GM23338 (cell line): ENCODE measurements around the gene ZBTB34. TPM values are rescaled to one million over a fixed set of nuclear protein-coding genes. Genes with fewer than 3 reads are reported as not detected.

Experiments used
- ATAC-seq: fragments of 200-7000 bp; cut with Tn5 transposase; 3 replicates; pipeline ENCODE4 v1.9.1; 2020
- DNase-seq: peaks from one replicate; pipeline ENCODE4 v3.0.0-alpha.2; 2015; ENCODE audit warnings: low spot score
- H2AFZ ChIP-seq: fragments of 200-600 bp; sonication (generic); 2 replicates; pipeline ENCODE4 v1.8.0; 2016; ENCODE audit warnings: antibody characterized with exemption, mild to moderate bottlenecking, moderate library complexity
- H3F3A ChIP-seq: fragments of 200-600 bp; sonication (generic); replicated peaks from 2 replicates; pipeline ENCODE4 v1.8.0; 2017; ENCODE audit warnings: antibody characterized with exemption, mixed run types, low read depth
- H3K27ac ChIP-seq: fragments of 200-600 bp; sonication (generic); 2 replicates; pipeline ENCODE4 v1.6.1; 2016; ENCODE audit warnings: low read depth
- H3K27me3 ChIP-seq: fragments of 200-600 bp; sonication (generic); 2 replicates; pipeline ENCODE4 v1.8.0; 2016; ENCODE audit warnings: mild to moderate bottlenecking, mixed run types, moderate library complexity; ENCODE audit not compliant: insufficient read depth
- H3K36me3 ChIP-seq: fragments of 200-600 bp; sonication (generic); 2 replicates; pipeline ENCODE4 v1.8.0; 2016; ENCODE audit warnings: mild to moderate bottlenecking; ENCODE audit not compliant: insufficient read depth
- H3K4me1 ChIP-seq: fragments of 200-600 bp; sonication (generic); 2 replicates; pipeline ENCODE4 v1.8.0; 2016; ENCODE audit warnings: mild to moderate bottlenecking, moderate library complexity; ENCODE audit not compliant: insufficient read depth
- H3K4me2 ChIP-seq: fragments of 200-600 bp; sonication (generic); 2 replicates; pipeline ENCODE4 v1.7.1; 2017; ENCODE audit warnings: mixed run types
- H3K4me3 ChIP-seq: fragments of 200-600 bp; sonication (generic); 2 replicates; pipeline ENCODE4 v1.6.1; 2016; ENCODE audit warnings: mixed run types
- H3K79me2 ChIP-seq: fragments of 200-600 bp; sonication (generic); replicated peaks from 2 replicates; pipeline ENCODE4 v1.8.0; 2017; ENCODE audit warnings: mild to moderate bottlenecking; ENCODE audit not compliant: insufficient read depth
- H3K9me2 ChIP-seq: fragments of 200-600 bp; sonication (generic); 2 replicates; pipeline ENCODE4 v1.8.0; 2017; ENCODE audit not compliant: insufficient read depth
- H4K20me1 ChIP-seq: fragments of 200-600 bp; sonication (generic); replicated peaks from 2 replicates; pipeline ENCODE4 v1.8.0; 2017; ENCODE audit warnings: mild to moderate bottlenecking; ENCODE audit not compliant: insufficient read depth
- H3K27ac Mint-ChIP-seq: 2 replicates; pipeline ENCODE4 v1.8.0; 2020; ENCODE audit warnings: inconsistent platforms, mild to moderate bottlenecking, moderate library complexity, mixed read lengths
- H3K27me3 Mint-ChIP-seq: 3 replicates; pipeline ENCODE4 v1.8.0; 2022; ENCODE audit warnings: low read depth, mild to moderate bottlenecking, moderate library complexity, mixed read lengths, inconsistent platforms; ENCODE audit not compliant: insufficient read depth, poor library complexity
- H3K36me3 Mint-ChIP-seq: 3 replicates; pipeline ENCODE4 v1.8.0; 2021; ENCODE audit warnings: low read depth, mild to moderate bottlenecking, inconsistent platforms, moderate library complexity, mixed read lengths
- H3K4me1 Mint-ChIP-seq: 3 replicates; pipeline ENCODE4 v1.8.0; 2020; ENCODE audit warnings: mild to moderate bottlenecking, inconsistent platforms, mixed read lengths
- H3K4me3 Mint-ChIP-seq: 3 replicates; pipeline ENCODE4 v1.8.0; 2021; ENCODE audit warnings: moderate library complexity, mild to moderate bottlenecking, inconsistent platforms, mixed read lengths
- H3K9me3 Mint-ChIP-seq: 3 replicates; pipeline ENCODE4 v1.8.0; 2020; ENCODE audit warnings: moderate library complexity, mild to moderate bottlenecking, inconsistent platforms, mixed read lengths
- CREB1 ChIP-seq: fragments of 250-450 bp; sonication (Bioruptor Pico); IDR thresholded peaks from 2 replicates; pipeline ENCODE4 v1.5.0; 2020; ENCODE audit warnings: low read depth, mild to moderate bottlenecking, moderate library complexity
- EZH2phosphoT487 ChIP-seq: fragments of 200-600 bp; sonication (generic); IDR thresholded peaks from one replicate; pipeline ENCODE4 v1.8.1; 2018; ENCODE audit warnings: antibody characterized with exemption; ENCODE audit not compliant: unreplicated experiment
- JUNB ChIP-seq: IDR thresholded peaks from one replicate; pipeline ENCODE4 v1.6.1; 2016; ENCODE audit warnings: antibody characterized with exemption; ENCODE audit not compliant: unreplicated experiment
- NANOG ChIP-seq: IDR thresholded peaks from 2 replicates; pipeline ENCODE4 v1.6.1; 2016; ENCODE audit warnings: antibody characterized with exemption, borderline replicate concordance
- POLR2AphosphoS5 ChIP-seq: IDR thresholded peaks from 2 replicates; pipeline ENCODE4 v1.6.1; 2016; ENCODE audit warnings: antibody characterized with exemption, low read depth
- STAT1 ChIP-seq: IDR thresholded peaks from one replicate; pipeline ENCODE4 v1.6.1; 2016; ENCODE audit warnings: antibody characterized with exemption; ENCODE audit not compliant: unreplicated experiment
- ZNF114 ChIP-seq: fragments of 250-450 bp; sonication (Bioruptor Pico); IDR thresholded peaks from 2 replicates; pipeline ENCODE4 v1.5.0; 2020; ENCODE audit warnings: mild to moderate bottlenecking, moderate library complexity
- ZNF331 ChIP-seq: fragments of 250-450 bp; sonication (Bioruptor Pico); IDR thresholded peaks from 2 replicates; pipeline ENCODE4 v1.5.0; 2020; ENCODE audit warnings: low read depth, mild to moderate bottlenecking, moderate library complexity
- ZNF462 ChIP-seq: fragments of 250-450 bp; sonication (Bioruptor Pico); IDR thresholded peaks from 2 replicates; pipeline ENCODE4 v1.5.0; 2020; ENCODE audit warnings: mild to moderate bottlenecking, moderate library complexity
- polyA plus RNA-seq: library from polyadenylated mRNA; unstranded; fragments of >200 nt; fragmentation: Nextera tagmentation; extraction: Ambion mirVana; gene quantifications from 2 replicates; pipeline ENCODE4 v1.2.1, GENCODE V29; 2016
- total RNA-seq: library from RNA; depleted of rRNA; stranded (reverse); fragments of >200 nt; shearing (Covaris generic); gene quantifications from 2 replicates; pipeline ENCODE4 v1.2.3, GENCODE V29; 2014
- TF ChIP-seq, protein P1 (sequence below): IDR thresholded peaks from 2 replicates; pipeline ENCODE4 v1.6.1; 2016; ENCODE audit warnings: antibody characterized with exemption

The ZBTB34 gene
- total and polyA plus RNA-seq, 2 experiments from 2014 or later: 6.4 to 21.9 TPM

DNA sequence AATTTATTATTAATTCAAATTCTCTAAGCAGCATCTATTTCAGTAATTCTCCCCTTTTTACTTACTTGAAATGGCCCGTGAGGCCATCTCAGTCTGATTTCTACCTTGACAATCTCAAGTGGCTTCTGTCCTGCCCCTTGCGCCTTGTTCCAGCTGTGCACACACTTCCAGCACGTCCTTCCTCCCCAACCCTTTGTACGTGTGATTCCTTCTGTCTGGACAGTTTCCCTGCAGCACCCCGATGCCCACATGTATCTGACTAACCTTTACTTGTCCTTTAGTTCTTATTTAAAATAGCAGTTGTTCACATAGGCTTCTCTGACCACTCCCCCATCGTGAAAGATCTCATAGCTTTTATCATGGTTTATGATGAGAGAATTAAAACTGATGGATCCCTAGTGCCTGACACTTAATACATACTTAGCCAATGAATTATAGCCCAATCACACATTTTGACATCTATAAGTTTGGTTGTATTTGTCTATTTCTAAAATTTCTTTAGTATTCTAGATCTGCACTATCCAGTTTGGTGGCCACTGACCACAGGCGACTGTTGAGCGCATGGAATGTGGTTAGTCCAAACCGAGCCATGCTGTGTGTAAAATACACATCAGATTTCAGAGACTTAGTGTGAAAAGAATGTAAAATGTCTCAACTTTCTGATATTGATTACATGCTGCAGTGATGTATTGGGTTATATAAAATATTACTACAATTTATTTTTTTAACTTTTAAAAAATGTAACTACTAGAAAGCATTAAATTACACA, 14.3 kb downstream of the ZBTB34 start (continued):
- TF ChIP-seq, protein P1, sequence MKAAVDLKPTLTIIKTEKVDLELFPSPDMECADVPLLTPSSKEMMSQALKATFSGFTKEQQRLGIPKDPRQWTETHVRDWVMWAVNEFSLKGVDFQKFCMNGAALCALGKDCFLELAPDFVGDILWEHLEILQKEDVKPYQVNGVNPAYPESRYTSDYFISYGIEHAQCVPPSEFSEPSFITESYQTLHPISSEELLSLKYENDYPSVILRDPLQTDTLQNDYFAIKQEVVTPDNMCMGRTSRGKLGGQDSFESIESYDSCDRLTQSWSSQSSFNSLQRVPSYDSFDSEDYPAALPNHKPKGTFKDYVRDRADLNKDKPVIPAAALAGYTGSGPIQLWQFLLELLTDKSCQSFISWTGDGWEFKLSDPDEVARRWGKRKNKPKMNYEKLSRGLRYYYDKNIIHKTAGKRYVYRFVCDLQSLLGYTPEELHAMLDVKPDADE: no peak
- TF ChIP-seq JUNB: no peak
- no peak for TF ChIP-seq POLR2AphosphoS5
- no peak for TF ChIP-seq CREB1
- TF ChIP-seq EZH2phosphoT487: no peak

- Histone ChIP-seq H3K27me3 (no peaks in the 10 kb centered on the region), H3K79me2 (peaks cover 75% of the 10 kb centered on the region), H3K9me2 (no peaks in the 10 kb centered on the region), H3K27ac (no peak overlapping the region), H3K4me1 (0 out of 2 replicates have a peak, but pooled peaks cover 8% of the 10 kb centered on the region), H2AFZ (no peak overlapping the region), H4K20me1 (peaks cover 7% of the 10 kb centered on the region), H3K4me3 (no peak overlapping the region), H3K4me2 (no peak overlapping the region), H3F3A (no peaks in the 10 kb centered on the region), H3K36me3 (no peaks in the 10 kb centered on the region)
- H3K4me1 Mint-ChIP-seq: peaks cover 15% of the 10 kb centered on the region
- H3K36me3 Mint-ChIP-seq: peaks cover 25% of the 10 kb centered on the region
- H3K27ac Mint-ChIP-seq: no peak overlapping the region
- H3K4me3 Mint-ChIP-seq: no peak overlapping the region
- H3K9me3 Mint-ChIP-seq: peaks cover 2% of the 10 kb centered on the region; the same call in 2 of the 3 replicates
- no peak for TF ChIP-seq STAT1
- TF ChIP-seq ZNF331 (CRISPR knock-in tag): no peak
- H3K27me3 Mint-ChIP-seq: peaks cover 3% of the 10 kb centered on the region
- DNase-seq: no peak
- ATAC-seq: no peak
Measured at GRCh38 chr9:126875756-126876510, 15.5 kb downstream of the ZBTB34 start.

- peaks cover 71% of the 10 kb centered on the region for H3K79me2 ChIP-seq
- Mint-ChIP-seq H3K4me1 (peaks cover 15% of the 10 kb centered on the region), H3K27ac (no peak overlapping the region), H3K36me3 (peaks cover 26% of the 10 kb centered on the region), H3K9me3 (peaks cover 2% of the 10 kb centered on the region; the same call in 2 of the 3 replicates), H3K27me3 (peaks cover 3% of the 10 kb centered on the region), H3K4me3 (no peak overlapping the region)
- H3F3A ChIP-seq: no peaks in the 10 kb centered on the region
- 0 out of 2 replicates have a peak, but pooled peaks cover 8% of the 10 kb centered on the region for H3K4me1 ChIP-seq
- H3K4me2 ChIP-seq: no peak overlapping the region
- H4K20me1 ChIP-seq: peaks cover 6% of the 10 kb centered on the region
- DNase-seq (no peak), ATAC-seq (no peak)
- no peaks in the 10 kb centered on the region for H3K36me3 ChIP-seq
- TF ChIP-seq ZNF462 (CRISPR knock-in tag): no peak
- TF ChIP-seq NANOG: no peak
- TF ChIP-seq ZNF114 (CRISPR knock-in tag): no peak
- no peaks in the 10 kb centered on the region for H3K9me2 ChIP-seq
- no peak overlapping the region for H2AFZ ChIP-seq
- no peak overlapping the region for H3K27ac ChIP-seq
- H3K27me3 ChIP-seq: no peaks in the 10 kb centered on the region
- no peak overlapping the region for H3K4me3 ChIP-seq
Measured at GRCh38 chr9:126876531-126876930, 16.1 kb downstream of the ZBTB34 start.
